Skin epidermis (tissue), 12 donors: Measurements from ENCODE around the gene NXPH4.
A peak's percentile ranks its signal among the peaks of the same experiment; 100 is the strongest.

Experiments used
- H3K27ac ChIP-seq, 21 experiments: fragments of 200-600 bp; sonication (generic) in 11 of 21; one replicate each; pipeline ENCODE4 v1.5.0; 2020; ENCODE audit warnings: mild to moderate bottlenecking in 3 of 21, inconsistent platforms in 2 of 21, moderate library complexity in 2 of 21
- H3K4me3 ChIP-seq, 7 experiments: fragments of 200-600 bp; sonication (generic) in 2 of 7; one replicate each; pipeline ENCODE4 v1.5.0; 2020; ENCODE audit warnings: inconsistent platforms in 2 of 7, mild to moderate bottlenecking in 2 of 7, moderate library complexity in 1 of 7

Gene NXPH4

GRCh38 chr12:57237596-57237931 is 21.0 kb downstream of the NXPH4 start:
- Histone ChIP-seq H3K4me3 (peak overlapping the region in 3 of 7 experiments; percentile 32 to 54 (median 39)), H3K27ac (peak overlapping the region in 7 of 21 experiments; percentile 6 to 85 (median 53))

DNA sequence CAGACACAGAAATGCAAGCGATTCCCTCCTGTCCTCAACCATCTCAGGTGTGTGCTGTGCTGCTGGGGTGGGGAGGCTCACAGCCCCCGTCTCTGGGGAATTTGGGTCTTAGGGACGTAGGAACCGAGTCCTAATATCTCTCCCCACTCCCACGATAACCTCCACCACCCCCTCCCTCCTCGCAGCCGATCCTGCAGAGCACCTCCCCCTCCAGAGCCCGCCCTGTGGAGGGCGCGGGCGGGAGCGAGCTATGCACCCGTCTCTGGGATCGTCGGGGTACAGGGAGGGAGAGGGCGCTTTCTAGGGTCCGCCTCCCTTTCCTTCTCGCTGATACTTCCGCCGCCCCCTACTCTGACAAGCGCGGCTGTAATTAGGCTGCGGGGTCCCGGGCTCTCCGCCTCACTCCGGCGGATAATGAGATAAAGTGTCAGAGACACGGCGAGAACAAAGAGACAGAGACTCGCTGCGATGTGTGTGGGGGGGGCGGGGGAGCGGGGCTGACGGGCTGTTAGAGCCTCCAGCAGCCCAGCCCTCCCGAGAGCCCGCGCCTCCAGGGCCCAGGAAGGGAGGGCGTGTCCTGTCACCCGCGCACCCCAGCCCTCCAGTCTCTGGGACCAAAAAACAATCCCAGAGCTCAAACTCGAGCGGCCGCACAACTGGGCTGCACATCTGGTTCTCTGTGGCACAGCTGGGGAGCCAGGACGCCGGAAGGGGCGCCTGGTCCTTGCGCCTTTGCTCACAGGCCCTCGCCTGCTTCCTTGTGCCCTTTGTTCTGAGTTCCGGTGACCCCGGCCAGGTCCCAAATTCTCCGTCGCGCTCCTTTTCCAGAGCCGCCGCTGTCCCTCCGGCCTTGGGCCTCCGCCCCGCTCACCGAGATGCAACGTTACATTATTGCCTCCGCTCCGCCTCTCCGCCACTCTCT is 21.6 kb downstream of the NXPH4 start:
- Histone ChIP-seq H3K4me3 (peak overlapping the region; percentile 26 to 54 (median 39)), H3K27ac (peak overlapping the region in 9 of 21 experiments; percentile 6 to 85 (median 39))

- Histone ChIP-seq H3K27ac (peak overlapping the region in 7 of 21 experiments; percentile 11 to 85 (median 52)), H3K4me3 (peak overlapping the region; percentile 26 to 54 (median 39))
Observed at GRCh38 chr12:57238854-57239554, 22.4 kb downstream of the NXPH4 start.

DNA sequence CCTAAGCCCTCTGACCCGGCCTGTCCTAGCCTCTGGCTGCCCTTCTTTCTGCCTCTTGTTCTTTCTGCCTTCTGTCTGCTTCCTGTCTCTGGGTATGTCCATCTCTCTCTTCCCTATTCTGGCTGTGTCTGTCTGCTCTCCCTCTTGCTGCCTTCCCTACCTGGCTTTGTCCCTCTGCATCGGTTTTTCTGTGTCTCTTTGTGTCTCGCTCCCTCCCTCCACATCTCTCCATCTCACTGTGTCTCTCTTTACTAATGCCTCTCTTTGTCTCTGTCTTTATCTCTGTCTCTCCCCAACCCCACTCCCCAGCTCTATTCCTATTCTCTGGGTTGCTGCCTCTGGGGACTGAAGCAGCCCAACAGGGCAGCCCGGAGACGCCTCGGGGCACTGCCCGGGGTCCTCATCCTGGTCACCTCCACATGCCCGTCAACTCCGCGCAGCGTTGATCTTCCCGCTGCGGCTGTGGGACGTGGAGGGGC is 23.0 kb downstream of the NXPH4 start:
- Histone ChIP-seq H3K27ac (peak overlapping the region in 5 of 21 experiments; percentile 9 to 64 (median 55)), H3K4me3 (peak overlapping the region; percentile 28 to 54 (median 39))

- Histone ChIP-seq H3K27ac (peak overlapping the region in 6 of 21 experiments; percentile 9 to 64 (median 52)), H3K4me3 (peak overlapping the region; percentile 28 to 54 (median 39))
Observed at GRCh38 chr12:57240066-57240921, 23.7 kb downstream of the NXPH4 start.

DNA sequence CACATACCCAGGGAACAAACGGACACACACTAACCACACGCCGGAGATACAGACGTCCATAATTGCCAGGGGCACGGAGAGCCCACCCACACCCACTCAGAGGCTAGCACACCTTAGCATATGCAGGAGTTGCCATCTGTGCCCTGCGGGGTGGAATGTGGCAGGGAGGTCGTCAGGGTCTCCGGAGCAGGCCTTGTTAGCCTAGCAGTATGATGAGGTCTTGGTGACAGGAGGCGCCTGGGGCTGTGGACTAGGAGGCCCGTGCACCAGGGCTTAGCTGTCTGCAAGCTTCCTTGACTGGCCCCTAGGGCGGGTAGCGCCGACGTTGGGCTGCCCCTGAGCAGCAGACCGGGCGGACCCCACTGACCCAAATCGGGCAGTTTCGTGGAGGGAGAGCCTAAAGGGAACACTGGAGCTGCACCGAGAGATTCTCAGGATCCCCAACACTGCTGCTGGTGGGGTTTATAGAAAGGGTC is 24.4 kb downstream of the NXPH4 start:
- Histone ChIP-seq H3K4me3 (peak overlapping the region; percentile 28 to 54 (median 39)), H3K27ac (no peak overlapping the region)

GRCh38 chr12:57241402-57242310 is 25.1 kb downstream of the NXPH4 start:
- Histone ChIP-seq H3K27ac (peak overlapping the region in 1 of 21 experiments; percentile 16), H3K4me3 (peak overlapping the region in 2 of 7 experiments; percentile 39 to 54)

DNA sequence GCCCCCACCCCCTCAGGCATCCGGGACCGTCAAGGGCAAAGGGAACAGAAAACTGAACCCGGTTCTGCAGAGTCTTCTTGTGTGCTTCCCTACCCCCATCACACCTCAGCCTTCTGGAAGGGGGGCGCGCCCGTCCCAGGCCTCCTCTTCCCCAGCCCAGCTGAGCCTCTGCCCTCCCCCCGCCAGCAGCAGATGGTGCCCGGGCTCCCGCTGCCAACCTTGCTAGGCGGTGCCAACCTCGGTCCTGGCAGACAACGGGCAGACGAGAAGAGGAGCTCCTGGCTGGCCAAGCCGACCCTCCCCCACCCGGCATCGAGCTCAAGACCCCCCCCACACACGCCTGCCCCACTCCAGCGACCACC is 25.7 kb downstream of the NXPH4 start:
- Histone ChIP-seq H3K27ac (peak overlapping the region in 1 of 21 experiments; percentile 29), H3K4me3 (peak overlapping the region in 5 of 7 experiments; percentile 1 to 36 (median 29))

DNA sequence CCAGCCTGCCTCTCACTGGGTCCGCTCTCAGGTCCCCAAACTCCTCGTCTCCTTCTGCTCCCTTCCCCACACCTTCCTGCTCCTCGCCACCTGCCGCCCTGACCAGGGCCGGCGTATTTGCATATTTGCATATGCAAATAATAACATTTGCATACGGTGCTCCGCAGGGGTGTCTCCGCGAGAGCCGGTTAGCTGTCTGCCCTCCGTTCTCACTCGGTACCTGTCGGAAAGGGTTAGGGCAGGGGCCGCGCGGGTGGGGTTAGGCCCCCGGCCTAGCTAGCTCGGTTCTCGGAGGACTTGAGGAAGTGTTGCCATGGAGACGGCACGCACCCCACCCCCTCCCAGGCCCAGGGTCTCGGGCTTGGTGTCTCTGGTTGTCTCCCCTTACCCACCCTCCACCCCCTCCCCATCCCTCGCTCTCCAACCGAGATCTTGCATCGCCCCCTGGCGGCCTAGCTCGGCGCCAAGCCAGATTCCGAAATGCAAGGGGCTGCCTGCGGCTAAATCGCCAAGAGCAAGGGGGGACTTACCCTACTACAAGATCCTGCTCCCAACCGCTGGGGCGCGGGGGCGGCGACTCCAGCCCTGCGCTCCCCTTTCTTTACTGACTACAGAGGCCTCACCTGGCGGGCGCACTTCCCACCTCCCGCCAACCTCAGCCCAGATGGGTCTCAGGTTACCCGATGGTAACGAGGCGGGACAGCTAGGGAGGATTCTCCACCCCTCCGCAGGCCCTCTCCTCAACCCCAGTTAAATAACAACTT is 26.3 kb downstream of the NXPH4 start:
- peak overlapping the region; percentile 1 to 36 (median 14) for H3K4me3 ChIP-seq
- H3K27ac ChIP-seq: peak overlapping the region in 1 of 21 experiments; percentile 29

GRCh38 chr12:57243521-57244311 is 27.1 kb downstream of the NXPH4 start:
- H3K4me3 ChIP-seq: peak overlapping the region; percentile 1 to 36 (median 14)
- H3K27ac ChIP-seq: no peak overlapping the region

- Histone ChIP-seq H3K27ac (no peak overlapping the region), H3K4me3 (no peak overlapping the region)
Observed at GRCh38 chr12:57244312-57244696, 27.7 kb downstream of the NXPH4 start.

DNA sequence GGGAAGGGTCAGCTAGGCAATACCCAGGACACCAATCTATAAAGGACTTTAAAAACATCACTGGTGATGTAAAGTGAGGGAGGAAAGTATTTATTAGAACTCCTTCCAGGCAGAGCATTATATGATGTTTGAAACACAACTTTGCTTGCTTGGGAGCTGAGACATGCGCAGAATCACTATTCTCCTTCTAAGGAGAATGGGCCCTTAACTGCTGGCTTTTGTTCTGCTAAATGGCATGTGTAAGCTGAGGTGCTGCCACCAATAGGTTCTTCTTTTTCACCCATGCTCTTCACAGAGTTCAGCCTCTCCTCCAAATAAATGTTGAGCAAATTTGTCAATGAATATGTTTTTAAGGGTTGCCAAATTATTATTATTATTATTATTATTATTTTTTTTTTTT is 30.4 kb downstream of the NXPH4 start:
- Histone ChIP-seq H3K27ac (no peak overlapping the region), H3K4me3 (no peak overlapping the region)

DNA sequence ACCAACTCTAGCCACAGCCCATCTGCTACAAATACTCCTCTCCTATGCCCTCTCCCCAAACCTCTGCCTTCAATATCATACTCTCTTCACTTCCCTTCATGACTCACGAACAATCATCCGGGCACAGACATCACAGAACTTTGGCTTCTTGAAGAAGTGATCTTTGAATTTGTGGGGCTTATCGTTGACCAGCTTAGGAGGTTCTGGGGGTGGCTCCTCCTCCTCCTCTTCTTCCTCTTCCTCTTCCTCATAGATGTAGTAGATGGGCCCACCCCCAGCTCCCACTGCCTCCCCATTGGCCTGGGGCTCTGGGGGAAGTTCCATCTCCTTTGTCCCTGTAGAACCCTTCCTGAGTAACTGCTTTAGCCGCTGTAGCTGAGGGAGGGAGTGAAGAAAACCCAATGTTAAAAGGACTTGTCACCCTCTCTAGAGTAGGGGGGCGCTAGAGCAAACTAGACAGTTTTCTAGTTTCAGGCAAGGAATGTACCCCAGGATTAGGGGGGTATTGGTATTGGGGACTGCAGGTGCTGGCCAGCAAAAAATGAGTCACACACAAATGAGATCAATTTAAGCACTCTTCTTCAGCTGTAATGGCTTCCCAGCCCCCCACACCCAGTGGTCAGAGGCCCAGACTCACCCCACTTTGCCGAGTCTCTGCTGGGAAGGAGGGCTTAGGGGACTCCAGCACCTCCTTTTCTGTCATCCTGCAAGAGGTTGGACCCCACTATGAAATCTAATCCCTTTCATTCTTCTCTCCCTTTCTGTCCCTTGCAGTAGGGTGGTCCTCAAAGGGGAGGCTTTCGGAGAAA is 32.5 kb downstream of the NXPH4 start:
- Histone ChIP-seq H3K4me3 (no peak overlapping the region), H3K27ac (no peak overlapping the region)

- no peak overlapping the region for H3K27ac ChIP-seq
- H3K4me3 ChIP-seq: no peak overlapping the region
Observed at GRCh38 chr12:57250541-57250940, 33.9 kb downstream of the NXPH4 start.

DNA sequence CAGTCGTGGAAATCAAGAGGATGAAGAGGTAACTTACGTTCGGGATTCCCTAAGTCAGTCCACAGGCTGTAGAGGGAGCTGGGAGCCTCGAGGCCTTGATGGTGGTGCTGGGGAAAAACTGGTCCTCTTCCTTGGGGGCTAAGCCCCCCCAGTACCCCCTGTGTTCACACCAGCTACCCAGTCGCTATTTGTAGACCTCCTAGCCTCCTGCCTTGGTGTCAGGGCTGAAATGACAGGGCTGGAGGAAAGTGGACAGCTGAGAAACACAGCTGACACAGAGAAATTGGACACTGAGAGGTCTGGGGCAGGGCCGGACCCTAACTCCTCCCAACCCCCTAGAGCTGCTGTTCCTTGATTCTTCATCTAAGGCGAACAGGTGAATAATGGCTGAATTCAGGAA is 34.4 kb downstream of the NXPH4 start, which contains the start of gene STAC3:
STAC3 (minus strand) TSS at position 232 of the 400 bp plus-strand sequence. CDS start 1,551 bp downstream, outside the sequence.
- no peak within 1 kb of the TSS for H3K4me3 ChIP-seq
- no peak within 1 kb of the TSS for H3K27ac ChIP-seq
